Measurements from ENCODE around the gene SCT. TPM values are rescaled to one million over a fixed set of nuclear protein-coding genes. Genes with fewer than 3 reads are reported as not detected.

Gene SCT
- total RNA-seq, 1 experiment from 2014 or later = not detected

DNA sequence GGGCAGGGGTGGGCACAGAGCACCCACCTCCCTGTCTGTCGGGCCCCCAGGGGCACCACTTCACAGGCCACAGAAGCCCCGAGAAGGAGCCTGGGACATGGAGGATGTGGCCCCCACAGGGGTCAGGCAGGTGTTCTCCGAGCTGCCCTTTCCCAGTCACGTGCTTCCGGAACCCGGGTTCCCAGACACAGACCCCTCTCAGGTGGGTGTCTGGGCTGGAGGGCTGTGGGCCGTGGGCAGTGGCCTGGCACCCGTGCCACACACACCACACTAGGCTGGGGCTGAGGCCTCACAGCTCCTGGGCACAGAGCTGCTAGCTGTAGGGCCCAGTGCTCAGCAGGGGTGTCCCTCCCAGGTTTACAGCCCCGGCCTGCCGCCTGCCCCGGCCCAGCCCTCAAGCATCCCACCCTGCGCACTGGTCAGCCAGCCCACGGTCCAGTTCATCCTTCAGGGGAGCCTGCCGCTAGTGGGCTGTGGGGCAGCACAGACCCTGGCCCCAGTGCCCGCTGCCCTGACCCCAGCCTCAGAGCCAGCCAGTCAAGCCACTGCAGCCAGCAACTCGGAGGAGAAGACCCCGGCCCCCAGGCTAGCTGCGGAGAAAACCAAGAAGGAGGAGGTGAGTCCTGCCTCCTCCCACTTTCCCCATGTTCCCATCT, 16.7 kb downstream of the SCT start:
- no peak overlapping the region for H3K27ac ChIP-seq (ENCODE audit: low read length)
- in situ Hi-C loops (cut with HindIII; ENCODE audit: low pct_unique_long_range_greater_than_20kb, low sequenced_read_pairs) (no loop called here), intact Hi-C loops (cut with micrococcal nuclease; ENCODE audit: unreplicated experiment) (no loop called here)
- no peak overlapping the region for H3K4me3 ChIP-seq (ENCODE audit: low read depth in 2 of 2, low read length in 2 of 2)
- H3K9me3 ChIP-seq (ENCODE audit: control insufficient read depth, insufficient read depth, low read depth, low read length) = no peaks in the 10 kb centered on the region
- ChIA-PET CTCF (no interaction called here), POLR2A (no interaction called here)
- BruUV-seq (replicated peaks) = no TSS peak
- peaks cover 38% of the 10 kb centered on the region for H3K36me3 ChIP-seq (ENCODE audit: control insufficient read depth, insufficient read depth, low read length)
- ATAC-seq (no peak), DNase-seq (ENCODE audit: low read depth, low spot score) (no peak)
- peaks cover 31% of the 10 kb centered on the region for H3K4me1 ChIP-seq (ENCODE audit: control insufficient read depth, insufficient read depth, low read length)
- H3K27me3 ChIP-seq (ENCODE audit: control insufficient read depth, insufficient read depth, low read length) = no peaks in the 10 kb centered on the region
- TF ChIP-seq, protein P1, sequence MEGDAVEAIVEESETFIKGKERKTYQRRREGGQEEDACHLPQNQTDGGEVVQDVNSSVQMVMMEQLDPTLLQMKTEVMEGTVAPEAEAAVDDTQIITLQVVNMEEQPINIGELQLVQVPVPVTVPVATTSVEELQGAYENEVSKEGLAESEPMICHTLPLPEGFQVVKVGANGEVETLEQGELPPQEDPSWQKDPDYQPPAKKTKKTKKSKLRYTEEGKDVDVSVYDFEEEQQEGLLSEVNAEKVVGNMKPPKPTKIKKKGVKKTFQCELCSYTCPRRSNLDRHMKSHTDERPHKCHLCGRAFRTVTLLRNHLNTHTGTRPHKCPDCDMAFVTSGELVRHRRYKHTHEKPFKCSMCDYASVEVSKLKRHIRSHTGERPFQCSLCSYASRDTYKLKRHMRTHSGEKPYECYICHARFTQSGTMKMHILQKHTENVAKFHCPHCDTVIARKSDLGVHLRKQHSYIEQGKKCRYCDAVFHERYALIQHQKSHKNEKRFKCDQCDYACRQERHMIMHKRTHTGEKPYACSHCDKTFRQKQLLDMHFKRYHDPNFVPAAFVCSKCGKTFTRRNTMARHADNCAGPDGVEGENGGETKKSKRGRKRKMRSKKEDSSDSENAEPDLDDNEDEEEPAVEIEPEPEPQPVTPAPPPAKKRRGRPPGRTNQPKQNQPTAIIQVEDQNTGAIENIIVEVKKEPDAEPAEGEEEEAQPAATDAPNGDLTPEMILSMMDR (IDR thresholded peaks at IDR 0.05) = no peak
- TF ChIP-seq, protein P2, sequence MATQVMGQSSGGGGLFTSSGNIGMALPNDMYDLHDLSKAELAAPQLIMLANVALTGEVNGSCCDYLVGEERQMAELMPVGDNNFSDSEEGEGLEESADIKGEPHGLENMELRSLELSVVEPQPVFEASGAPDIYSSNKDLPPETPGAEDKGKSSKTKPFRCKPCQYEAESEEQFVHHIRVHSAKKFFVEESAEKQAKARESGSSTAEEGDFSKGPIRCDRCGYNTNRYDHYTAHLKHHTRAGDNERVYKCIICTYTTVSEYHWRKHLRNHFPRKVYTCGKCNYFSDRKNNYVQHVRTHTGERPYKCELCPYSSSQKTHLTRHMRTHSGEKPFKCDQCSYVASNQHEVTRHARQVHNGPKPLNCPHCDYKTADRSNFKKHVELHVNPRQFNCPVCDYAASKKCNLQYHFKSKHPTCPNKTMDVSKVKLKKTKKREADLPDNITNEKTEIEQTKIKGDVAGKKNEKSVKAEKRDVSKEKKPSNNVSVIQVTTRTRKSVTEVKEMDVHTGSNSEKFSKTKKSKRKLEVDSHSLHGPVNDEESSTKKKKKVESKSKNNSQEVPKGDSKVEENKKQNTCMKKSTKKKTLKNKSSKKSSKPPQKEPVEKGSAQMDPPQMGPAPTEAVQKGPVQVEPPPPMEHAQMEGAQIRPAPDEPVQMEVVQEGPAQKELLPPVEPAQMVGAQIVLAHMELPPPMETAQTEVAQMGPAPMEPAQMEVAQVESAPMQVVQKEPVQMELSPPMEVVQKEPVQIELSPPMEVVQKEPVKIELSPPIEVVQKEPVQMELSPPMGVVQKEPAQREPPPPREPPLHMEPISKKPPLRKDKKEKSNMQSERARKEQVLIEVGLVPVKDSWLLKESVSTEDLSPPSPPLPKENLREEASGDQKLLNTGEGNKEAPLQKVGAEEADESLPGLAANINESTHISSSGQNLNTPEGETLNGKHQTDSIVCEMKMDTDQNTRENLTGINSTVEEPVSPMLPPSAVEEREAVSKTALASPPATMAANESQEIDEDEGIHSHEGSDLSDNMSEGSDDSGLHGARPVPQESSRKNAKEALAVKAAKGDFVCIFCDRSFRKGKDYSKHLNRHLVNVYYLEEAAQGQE (IDR thresholded peaks at IDR 0.05; ENCODE audit: insufficient read depth in 1 of 2, low read depth in 2 of 2, low read length in 1 of 2) = no peak
- no peak for TF ChIP-seq SIN3A (IDR thresholded peaks at IDR 0.05; ENCODE audit: borderline replicate concordance, insufficient read depth, low read depth, low read length)
- no peak for TF ChIP-seq TCF7L2 (IDR thresholded peaks at IDR 0.05; ENCODE audit: low read depth, low read length)
- no peak for TF ChIP-seq POLR2AphosphoS5 (IDR thresholded peaks at IDR 0.05; ENCODE audit: low read depth, low read length)

DNA sequence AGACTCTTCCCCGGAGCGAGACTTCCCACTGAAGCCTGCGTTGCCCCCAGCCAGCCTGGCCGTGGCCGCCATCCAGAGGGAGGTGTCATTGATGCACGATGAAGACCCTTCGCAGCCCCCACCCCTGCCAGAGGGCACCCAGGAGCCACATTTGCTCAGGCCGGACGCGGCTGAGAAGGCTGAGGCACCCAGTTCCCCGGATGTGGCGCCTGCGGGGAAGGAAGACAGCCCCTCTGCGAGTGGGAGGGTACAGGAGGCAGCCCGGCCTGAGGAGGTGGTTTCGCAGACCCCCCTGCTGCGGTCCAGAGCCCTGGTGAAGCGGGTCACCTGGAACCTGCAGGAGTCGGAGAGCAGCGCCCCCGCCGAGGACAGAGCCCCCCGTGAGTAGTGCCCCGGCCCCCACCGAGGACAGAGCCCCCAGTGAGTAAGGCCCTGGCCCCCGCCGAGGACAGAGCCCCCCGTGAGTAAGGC, 17.6 kb downstream of the SCT start:
- Histone ChIP-seq H3K4me3 (ENCODE audit: low read depth in 2 of 2, low read length in 2 of 2) (no peak overlapping the region), H3K4me1 (ENCODE audit: control insufficient read depth, insufficient read depth, low read length) (peaks cover 26% of the 10 kb centered on the region), H3K9me3 (ENCODE audit: control insufficient read depth, insufficient read depth, low read depth, low read length) (no peaks in the 10 kb centered on the region), H3K27me3 (ENCODE audit: control insufficient read depth, insufficient read depth, low read length) (no peaks in the 10 kb centered on the region), H3K27ac (ENCODE audit: low read length) (no peak overlapping the region), H3K36me3 (ENCODE audit: control insufficient read depth, insufficient read depth, low read length) (peaks cover 38% of the 10 kb centered on the region)
- no peak for DNase-seq (ENCODE audit: low read depth, low spot score)
- in situ Hi-C loops (cut with HindIII; ENCODE audit: low pct_unique_long_range_greater_than_20kb, low sequenced_read_pairs) (no loop called here), intact Hi-C loops (cut with micrococcal nuclease; ENCODE audit: unreplicated experiment) (no loop called here)
- CTCF ChIA-PET = no interaction called here
- TF ChIP-seq SIN3A (IDR thresholded peaks at IDR 0.05; ENCODE audit: borderline replicate concordance, insufficient read depth, low read depth, low read length) = no peak
- no peak for TF ChIP-seq TCF7L2 (IDR thresholded peaks at IDR 0.05; ENCODE audit: low read depth, low read length)
- TF ChIP-seq, protein P2 (IDR thresholded peaks at IDR 0.05; ENCODE audit: insufficient read depth in 1 of 2, low read depth in 2 of 2, low read length in 1 of 2) = no peak
- TF ChIP-seq, protein P1 (IDR thresholded peaks at IDR 0.05) = no peak
- TF ChIP-seq POLR2AphosphoS5 (IDR thresholded peaks at IDR 0.05; ENCODE audit: low read depth, low read length) = no peak
- no peak for ATAC-seq
- no TSS peak for BruUV-seq (replicated peaks)
- POLR2A ChIA-PET = no interaction called here

Measured in Panc1 (cell line).